RCC 7860 (cell line): Measurements from ENCODE around the gene ATAD3C.
"Not testable (repeated sequence)": the region's sequence is repeated elsewhere in the genome, so short reads cannot be mapped to it uniquely, and the experiment has no call there.

Source experiments
- DNase-seq: peaks from one replicate; pipeline ENCODE4 v3.0.0-alpha.2; 2015; ENCODE audit warnings: low spot score
- FAIRE-seq: peaks from 2 replicates; lab custom pipeline; 2012; peaks lifted over from hg19 to GRCh38; lab: Jason Lieb, UNC

The ATAD3C gene

DNA sequence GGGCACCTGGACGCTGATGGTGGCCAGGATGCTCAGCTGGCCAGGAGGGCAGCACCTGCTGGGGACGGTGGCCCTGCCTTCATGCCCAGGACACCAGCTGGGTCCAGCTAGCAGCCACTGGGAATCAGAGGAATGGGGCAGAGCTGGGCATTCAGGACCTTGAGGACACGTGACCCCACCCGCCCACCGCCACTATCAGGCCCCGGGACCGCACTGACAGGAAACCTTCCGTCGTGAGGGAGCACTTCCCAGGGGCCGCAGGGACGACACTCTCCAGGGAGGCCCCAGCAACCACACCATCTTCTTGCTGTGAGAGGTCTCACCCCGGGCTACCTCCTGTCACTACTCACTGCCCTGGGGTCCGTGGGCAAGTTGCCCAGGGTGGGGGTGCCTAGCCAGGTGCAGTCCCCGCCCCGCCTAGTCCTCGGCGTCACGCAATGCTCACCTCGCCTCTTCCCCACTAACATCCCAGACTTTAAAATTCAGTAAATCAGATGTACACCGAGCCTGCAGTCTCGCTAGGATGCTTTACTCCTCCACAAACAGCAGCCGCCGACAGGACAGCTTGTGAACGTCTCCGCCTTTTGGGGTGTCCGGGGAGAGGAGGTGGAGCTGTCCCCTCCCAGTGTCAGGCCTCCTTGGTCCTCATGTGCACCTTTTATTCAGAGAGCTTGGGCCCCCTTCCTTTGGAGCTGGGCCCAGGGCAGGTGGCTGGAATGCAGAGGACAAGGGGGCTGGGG is 9.1 kb upstream of the ATAD3C start:
- FAIRE-seq, result no peak
- no peak for DNase-seq

DNA sequence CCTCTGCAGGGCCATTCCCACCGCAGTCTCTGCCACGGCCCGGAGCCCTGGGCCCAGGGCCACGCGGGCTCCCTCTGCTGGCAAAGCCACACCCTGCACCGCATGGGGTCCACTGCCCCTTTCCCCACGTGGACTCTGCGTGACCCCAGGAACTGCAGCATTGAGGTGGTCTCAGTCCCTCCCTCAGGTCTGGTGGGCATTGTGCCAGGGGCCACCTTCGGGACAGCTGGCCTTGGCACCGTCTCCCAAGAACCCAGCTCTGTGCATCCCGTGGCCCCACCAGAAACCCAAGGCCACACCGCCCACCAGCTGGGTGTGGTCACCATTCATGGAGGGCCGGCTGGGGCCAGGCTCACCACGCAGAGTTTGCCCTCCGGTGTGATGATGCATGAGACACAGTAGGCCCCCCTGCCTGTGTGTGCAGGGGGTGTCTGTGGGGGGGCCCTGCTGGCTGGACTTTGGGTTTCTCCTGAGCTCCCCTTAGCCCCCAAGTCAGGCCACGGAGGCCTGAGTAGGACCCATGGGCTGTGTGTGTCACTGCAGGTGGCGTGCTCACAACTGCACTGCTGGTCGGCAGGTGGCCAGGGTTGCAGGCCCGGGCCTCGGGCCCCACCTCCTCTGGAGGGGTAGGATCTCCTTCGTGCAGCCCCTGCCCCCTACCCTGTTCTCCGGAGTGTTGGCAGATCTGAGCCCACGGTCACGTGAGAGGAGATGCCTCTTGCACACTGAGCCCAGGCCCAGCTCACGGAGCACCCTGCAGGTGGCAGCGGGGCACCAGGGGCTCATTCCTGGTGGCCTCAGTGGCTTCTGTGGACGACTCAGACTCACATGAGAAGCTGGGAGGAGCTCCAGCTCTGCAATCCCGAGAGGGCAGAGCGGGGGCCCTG is 8.2 kb upstream of the ATAD3C start:
- DNase-seq, result no peak
- FAIRE-seq, result no peak

DNA sequence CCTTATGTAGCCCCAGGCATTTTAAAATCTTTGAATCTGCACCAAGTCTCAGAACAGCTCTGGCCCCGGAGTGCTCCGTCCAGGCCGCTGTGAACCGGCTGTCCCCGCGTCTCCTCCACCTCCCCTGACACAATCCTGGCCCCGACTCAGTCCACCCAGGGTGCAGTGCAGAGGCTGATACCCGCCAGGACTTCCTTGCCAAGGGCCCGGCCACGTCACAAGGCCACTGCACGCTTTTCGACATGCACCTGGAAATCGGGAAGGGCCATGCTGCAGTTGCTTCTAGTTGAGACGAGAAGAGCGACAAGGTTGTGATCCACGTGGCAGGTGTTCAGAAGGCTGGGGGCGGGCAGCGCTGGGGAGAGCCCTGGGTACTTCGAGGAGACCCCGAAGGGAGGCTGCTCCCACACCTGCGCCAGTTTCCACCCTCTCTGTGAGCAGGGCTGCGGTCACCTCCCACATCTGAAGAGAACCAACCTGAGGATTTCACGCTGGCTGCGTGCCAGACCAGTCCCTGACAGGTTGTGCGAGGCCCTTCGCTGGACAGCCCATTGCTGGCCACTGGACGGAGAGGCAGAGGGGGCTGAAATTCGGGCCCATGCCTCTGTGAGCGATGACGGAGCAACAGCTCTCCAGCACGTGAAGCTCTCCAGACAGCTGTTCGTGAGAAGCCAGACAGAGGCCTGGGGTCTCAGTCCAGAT is 7.3 kb upstream of the ATAD3C start:
- FAIRE-seq (no peak), DNase-seq (no peak)

DNA sequence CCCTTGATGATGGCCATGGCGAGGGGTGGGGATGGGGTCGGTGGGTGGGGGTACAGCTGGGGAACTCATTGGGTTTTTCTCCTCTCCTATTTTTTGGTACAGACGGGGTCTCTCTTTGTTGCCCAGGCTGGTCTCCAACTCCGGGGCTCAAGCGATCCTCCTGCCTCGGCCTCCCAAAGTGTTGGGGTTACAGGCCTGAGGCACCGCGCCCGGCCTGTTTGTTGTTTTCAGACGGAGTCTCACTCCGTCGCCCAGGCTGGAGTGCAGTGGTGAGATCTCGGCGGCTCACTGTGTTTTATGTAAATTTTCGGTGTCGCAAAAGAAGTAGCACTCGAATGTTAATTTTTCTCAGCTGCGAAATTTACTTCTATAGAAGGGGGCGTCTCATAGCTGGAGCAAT is 2.9 kb upstream of the ATAD3C start:
- FAIRE-seq, DNase-seq: not testable (repeated sequence)

DNA sequence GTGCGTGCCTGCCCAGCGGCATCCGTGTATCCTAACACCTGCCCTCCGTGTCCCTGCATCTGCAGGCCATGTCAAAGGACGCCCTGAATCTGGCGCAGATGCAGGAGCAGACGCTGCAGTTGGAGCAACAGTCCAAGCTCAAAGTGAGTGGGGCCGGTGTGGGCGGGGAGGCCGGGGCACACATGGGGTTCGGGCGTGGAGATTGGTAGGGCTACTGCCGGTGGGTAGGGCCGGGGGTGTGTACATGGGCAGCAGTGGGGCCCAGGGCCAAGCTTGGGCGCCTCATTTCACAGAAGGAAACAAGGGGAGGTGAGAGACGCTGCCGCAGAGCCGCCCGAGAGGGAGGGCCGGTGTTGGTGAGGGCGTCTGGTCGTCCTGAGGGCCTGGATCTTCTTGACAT is 1.1 kb downstream of the ATAD3C start:
- not testable (repeated sequence) for FAIRE-seq, DNase-seq

DNA sequence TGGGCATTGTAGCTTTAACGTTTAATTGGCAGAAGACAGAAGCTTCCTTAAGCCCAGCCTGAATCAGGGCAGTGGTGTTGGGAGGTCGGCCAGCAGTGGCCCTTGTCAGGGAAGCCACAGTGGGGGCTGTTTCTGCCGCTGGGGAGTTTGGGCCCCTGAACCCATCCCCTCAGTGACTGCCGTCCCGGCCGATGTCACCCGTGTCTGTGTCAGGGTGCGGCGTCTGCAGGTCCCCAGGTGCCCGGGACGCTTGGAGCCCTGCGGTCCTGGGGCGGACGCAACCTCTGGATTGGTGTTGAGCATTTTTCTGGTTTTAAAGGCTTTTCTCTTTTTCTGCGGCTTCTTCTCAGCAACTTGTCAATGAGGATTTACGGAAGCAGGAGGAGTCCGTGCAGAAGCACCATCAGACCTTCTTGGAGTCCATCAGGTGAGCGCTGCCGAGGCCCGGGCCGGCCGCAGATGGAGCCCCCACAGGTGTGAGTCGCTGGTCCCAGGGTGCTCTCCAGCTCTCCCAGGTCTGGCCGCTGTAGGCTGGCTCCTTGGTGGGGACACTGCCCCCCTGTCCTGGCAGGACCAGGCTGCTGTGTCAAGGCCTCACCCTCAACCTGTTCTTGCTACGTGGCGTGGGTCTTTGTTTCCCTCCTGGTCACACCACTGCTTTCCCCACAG is 2.3 kb downstream of the ATAD3C start:
- no peak for FAIRE-seq

DNA sequence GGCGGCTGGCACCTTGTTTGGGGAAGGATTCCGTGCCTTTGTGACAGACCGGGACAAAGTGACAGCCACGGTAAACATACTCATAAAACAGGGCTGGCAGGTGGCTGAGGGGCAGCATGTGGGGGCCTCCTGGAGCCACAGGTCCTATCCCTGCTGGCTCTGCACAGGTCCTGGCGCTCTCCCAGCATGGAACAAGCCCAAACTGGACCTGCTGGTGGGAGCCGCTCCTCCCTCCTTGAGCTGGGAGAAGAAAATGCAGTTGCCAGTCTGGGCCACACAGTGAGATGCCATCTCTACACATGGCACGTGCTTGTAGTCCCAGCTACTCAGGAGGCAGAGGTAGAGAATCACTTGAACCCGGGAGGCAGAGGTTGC is 2.9 kb downstream of the ATAD3C start:
- FAIRE-seq, DNase-seq: not testable (repeated sequence)

More for the DNA sequence above, 2.3 kb downstream of the ATAD3C start:
- no peak for DNase-seq

DNA sequence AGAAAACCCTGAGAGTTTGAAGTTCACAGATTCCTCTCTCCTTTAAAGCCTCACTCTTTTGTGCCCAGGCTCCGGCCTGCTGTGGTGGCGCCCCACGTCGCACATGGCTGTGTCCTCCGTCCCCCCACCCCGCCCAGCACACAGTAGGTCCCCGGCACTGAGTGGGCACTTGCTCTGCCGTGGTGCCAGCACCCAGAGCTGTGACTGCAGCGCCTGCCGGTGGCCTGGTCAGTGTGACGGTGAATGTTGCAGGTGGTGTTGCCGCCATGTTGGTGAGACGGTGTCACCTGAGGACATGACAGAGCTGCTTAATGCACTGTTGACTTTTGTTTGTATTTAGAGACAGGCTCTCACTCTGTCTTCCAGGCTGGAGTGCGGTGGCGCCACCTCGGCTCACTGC is 3.4 kb downstream of the ATAD3C start:
- DNase-seq (no peak), FAIRE-seq (no peak)

DNA sequence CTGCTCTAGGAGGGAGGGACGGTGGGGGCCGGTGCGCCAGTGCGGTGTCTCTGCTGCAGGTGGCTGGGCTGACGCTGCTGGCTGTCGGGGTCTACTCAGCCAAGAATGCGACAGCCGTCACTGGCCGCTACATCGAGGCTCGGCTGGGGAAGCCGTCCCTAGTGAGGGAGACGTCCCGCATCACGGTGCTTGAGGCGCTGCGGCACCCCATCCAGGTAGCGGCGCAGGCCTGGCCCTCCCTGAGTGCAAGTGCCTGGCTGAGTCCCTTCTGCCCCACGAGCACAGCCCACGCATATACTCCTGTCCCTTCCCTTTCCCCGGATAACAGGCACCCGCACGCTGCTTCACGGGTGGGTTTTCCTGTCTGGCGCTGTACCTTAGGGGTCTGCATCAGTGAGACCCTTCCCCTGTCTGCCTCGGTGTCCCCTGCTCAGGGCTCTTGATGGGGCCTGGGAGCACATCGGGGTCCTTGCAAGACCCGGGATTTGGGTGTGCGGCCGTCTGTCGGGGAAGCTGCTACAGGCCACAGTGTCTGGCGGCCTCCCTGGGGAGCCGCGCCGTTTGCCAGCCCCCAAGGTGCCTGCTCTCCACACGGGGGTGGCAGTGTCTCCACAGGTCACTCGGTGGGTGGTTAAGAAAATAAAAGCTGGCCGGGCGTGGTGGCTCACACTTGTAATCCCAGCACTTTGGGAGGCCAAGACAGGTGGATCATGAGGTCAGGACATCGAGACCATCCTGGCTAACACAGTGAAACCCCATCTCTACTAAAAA is 5.0 kb downstream of the ATAD3C start:
- not testable (repeated sequence) for DNase-seq, FAIRE-seq

DNA sequence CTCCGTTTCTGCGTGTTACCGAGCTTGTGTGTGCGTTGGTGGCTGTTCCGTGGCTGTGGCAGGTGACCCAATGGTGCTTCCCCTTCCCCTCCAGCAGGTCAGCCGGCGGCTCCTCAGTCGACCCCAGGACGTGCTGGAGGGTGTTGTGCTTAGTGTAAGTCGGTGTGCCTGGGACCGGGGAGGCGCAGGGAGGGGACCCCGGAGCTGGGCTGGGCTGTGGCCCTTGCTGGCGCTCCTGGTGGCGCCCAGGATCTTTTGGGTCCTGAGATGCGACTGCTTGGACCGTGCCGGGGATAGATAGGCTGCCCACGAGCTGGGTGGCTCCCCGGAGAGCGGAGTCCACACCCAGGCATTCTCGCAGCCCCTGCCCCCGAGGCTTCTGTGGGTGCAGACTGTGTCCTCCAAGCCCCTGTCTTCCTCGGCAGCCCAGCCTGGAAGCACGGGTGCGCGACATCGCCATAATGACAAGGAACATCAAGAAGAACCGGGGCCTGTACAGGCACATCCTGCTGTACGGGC is 5.9 kb downstream of the ATAD3C start:
- no peak for DNase-seq
- no peak for FAIRE-seq

DNA sequence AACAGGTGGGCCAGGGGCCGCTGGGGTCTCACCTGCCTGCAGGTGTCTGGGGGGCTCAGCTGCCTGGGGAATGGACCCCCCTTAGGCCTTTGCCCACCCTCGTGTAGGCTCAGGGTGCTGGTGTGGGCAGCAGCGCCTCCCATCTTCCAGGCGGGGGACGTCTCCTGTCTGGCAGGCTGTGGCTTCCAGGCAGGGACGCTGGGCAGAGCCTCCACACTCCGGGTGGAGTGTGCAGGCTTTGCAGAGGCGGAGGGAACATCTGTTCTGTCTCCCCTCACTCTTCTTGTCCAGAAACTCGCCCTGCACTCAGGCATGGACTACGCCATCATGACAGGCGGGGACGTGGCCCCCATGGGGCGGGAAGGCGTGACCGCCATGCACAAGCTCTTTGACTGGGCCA is 6.4 kb downstream of the ATAD3C start:
- not testable (repeated sequence) for DNase-seq, FAIRE-seq

DNA sequence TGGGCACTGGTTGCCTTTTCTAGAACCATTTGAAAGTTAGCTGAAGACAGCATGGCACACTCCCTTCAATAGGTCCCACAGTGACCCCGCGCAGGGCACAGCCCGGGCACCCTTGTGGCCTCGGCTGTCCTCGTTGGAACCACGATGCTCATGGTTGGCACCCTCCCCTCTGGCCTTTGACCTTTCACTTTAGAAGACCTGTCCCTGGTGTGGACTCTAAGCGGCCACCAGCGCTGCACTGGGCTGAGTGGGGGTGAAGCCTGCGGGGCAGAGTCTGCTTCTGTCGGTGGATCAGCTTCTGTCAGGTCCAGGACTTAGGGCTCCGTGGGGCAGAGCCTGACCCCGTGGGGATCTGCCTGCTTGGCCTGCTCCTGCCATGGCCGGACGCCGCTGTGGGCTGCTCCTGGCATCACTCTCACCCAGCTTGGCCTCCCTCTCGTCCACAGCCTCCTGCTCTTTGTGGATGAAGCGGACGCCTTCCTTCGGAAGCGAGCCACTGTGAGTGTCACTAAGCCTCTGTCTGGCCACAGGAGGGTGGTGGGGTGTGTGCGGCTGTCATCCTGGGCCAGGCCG is 7.3 kb downstream of the ATAD3C start:
- not testable (repeated sequence) for FAIRE-seq, DNase-seq

DNA sequence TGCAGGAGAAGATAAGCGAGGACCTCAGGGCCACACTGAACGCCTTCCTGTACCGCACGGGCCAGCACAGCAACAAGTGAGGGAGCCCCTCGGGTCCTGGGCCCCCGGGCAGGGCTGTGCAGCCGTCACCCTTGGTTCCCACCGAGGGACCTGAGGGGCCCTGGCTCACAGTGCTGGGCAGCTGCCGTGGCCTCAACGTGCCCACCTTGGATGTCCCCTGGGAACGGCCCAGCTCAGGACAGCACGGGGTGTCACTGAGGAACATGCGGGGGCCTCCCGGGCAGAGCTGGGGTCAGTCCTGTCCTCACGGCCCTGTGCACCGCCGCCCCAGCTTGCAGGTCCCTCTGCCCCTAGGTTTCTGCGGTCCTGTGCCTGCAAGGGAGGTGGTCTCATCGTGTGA is 9.7 kb downstream of the ATAD3C start:
- DNase-seq, FAIRE-seq: not testable (repeated sequence)

DNA sequence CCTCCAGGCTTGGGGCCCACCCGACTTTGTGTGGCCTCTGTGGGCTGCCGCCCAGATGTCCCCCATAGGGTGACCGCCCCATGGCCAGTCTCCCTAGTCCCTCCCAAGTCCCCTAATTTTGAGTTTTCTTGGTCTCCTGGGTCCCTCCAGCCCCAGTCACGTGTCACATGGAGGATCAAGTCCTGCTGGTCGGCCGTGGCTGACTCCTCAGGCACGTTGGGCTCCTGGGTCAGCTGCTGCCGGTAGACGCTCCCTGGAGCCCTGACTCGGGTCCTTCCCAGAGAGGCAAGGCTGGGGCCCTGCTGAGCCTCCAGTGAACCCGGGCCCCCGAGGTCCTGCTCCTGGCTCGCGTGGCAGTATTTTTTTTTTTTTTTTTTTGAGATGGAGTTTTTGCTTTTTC is 10.2 kb downstream of the ATAD3C start:
- DNase-seq, FAIRE-seq: not testable (repeated sequence)

DNA sequence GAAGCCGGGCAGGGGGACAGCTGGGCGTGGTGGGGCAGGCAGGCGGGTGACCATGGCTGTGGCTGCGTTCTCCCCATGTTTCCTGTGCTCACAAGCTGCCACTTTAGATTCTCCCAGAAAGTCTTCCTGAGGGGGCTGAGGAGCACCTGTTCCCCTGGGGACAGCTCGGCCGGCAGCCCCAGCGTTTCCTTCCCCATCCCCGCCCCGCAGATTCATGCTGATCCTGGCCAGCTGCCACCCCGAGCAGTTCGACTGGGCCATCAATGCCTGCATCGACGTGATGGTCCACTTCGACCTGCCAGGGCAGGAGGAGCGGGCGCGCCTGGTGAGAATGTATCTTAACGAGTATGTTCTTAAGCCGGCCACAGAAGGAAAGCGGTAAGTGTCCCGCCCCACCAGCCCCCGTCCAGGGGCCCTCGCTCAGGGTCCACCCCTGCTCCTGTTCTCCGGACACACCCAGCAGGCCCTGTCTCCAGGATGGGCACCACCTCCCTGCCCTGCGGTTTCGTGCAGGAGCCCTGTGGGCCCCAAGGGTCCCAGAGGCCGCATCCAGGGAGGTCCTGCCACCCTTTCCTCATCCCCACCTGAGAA is 11.1 kb downstream of the ATAD3C start:
- FAIRE-seq (no peak), DNase-seq (no peak)

DNA sequence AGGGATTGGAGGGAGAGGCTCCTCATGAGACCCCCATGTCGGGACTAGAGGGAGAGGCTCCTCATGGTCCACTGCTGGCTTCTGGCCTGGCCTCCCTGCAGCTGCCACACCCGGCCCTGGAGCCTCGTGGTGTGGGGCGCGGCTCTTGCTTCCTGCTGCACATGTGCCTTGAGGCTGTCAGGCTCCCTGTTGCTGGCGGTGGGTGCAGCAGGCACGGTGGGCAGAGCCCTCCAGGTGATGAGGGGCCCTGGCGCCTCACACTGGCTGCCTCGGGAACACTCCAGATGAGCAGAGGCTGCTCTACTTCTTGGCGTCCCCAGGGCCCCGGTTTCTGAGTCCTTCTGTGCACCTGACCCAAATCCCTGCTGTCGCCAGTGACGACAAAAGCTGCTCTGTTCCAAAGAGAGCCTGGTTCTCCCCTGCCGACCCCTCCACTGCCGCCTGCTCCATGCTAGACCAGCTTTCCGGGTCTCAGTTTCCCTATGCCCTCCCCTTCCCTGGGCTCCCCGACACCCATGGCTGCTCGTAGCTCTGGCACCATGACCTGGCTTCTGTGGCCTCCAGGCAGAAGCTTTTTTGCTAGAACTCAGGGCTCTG is 12.3 kb downstream of the ATAD3C start:
- FAIRE-seq (no peak), DNase-seq (no peak)

DNA sequence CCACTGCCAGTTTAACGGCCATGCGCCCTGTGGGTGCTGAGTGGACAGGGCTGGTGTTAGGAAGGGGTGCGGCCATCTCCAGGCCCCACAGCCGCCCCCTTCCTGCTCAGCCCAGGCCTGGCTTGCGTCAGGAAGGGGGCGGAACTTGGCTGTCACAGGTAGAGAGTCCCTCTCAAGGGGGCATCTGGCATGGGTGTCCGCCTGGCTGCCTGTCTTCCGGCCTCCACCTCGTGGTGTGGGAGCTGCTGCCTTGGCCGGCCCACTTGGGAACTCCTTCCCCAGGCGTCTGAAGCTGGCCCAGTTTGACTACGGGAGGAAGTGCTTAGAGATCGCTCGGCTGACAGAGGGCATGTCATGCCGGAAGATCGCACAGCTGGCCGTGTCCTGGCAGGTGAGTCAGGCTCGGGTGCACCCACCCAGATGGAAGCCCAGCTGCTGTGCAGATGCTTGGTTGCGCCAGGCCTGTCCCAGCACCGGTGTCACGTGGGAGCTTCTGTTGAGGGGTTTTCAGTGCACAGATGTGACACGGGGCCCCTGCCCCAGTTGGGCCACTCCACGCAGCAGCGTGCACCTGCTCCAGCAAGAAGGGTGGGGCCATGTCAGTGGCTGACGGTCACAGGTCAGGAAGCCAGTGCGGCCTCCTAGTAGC is 13.0 kb downstream of the ATAD3C start:
- peak; percentile 6 for DNase-seq

DNA sequence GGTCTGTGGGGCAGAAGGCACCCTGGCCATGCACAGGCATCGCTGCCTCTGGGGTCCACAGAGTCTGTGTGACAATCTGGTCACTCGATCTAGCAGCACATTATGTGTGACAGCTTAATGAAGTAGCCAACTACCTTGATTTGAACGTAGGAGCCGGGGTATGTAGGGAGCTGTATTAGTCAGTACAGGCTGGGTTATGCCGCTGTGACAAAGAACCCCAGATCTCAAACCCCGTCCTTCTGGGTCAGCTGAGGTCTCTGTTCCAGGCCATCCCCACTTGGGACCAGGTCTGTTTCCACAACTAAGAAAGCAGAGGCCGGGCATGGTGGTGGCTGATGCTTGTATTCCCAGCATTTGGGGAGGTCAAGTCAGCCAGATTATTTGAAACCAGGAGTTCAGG is 13.8 kb downstream of the ATAD3C start:
- no peak for DNase-seq
- no peak for FAIRE-seq

More for the DNA sequence above, 13.0 kb downstream of the ATAD3C start:
- FAIRE-seq, result no peak
